CD8-positive, alpha-beta memory T cell (primary cell): Measurements from ENCODE around the gene PTGES2. TPM values are rescaled to one million over a fixed set of nuclear protein-coding genes. Genes with fewer than 3 reads are reported as not detected.

Experiments used
- CTCF ChIA-PET: fragments of 350-600 bp; sonication (Branson Sonifier 250); formaldehyde crosslinking; loops from one replicate; lab custom pipeline; 2021; ENCODE audit warnings: antibody characterized with exemption; lab: Charles Lee
- POLR2A ChIA-PET: fragments of 350-600 bp; sonication (Branson Sonifier 250); formaldehyde crosslinking; loops from one replicate; lab custom pipeline; 2021; ENCODE audit warnings: antibody characterized with exemption; lab: Charles Lee
- DNase-seq, 5 donors: peaks; one replicate each; pipeline versions ENCODE4 v3.0.0 to v3.0.0-alpha.2; 2020 to 2022; ENCODE audit warnings: mixed read lengths in 1 of 5
- H3K27ac ChIP-seq: one replicate; pipeline ENCODE4 v1.7.0; 2013; ENCODE audit warnings: low read depth, mild to moderate bottlenecking, low read length, moderate library complexity
- H3K27me3 ChIP-seq: 2 replicates; pipeline ENCODE4 v1.7.0; 2013; ENCODE audit warnings: low read length, mild to moderate bottlenecking; ENCODE audit not compliant: insufficient read depth, poor library complexity, severe bottlenecking
- H3K36me3 ChIP-seq: 2 replicates; pipeline ENCODE4 v1.7.0; 2013; ENCODE audit warnings: mild to moderate bottlenecking, low read length, moderate library complexity; ENCODE audit not compliant: insufficient read depth
- H3K4me1 ChIP-seq: 2 replicates; pipeline ENCODE4 v1.7.0; 2013; ENCODE audit warnings: mild to moderate bottlenecking, low read length, moderate library complexity; ENCODE audit not compliant: insufficient read depth
- H3K4me3 ChIP-seq: 2 replicates; pipeline ENCODE4 v1.7.0; 2013; ENCODE audit warnings: mild to moderate bottlenecking, low read length
- H3K9me3 ChIP-seq: 2 replicates; pipeline ENCODE4 v1.7.0; 2013; ENCODE audit warnings: mild to moderate bottlenecking, low read length
- H3K27ac Mint-ChIP-seq, 8 donors: one replicate each; pipeline ENCODE4 v1.8.0; 2020 to 2021; ENCODE audit warnings: mixed read lengths in 8 of 8, mild to moderate bottlenecking in 6 of 8, inconsistent platforms in 3 of 8, moderate library complexity in 3 of 8
- H3K27me3 Mint-ChIP-seq, 2 donors: one replicate each; pipeline ENCODE4 v1.8.0; 2020 to 2021; ENCODE audit warnings: mixed read lengths in 2 of 2, mild to moderate bottlenecking in 1 of 2, moderate library complexity in 1 of 2
- H3K36me3 Mint-ChIP-seq, 3 donors: one replicate each; pipeline ENCODE4 v1.8.0; 2020 to 2021; ENCODE audit warnings: mixed read lengths in 3 of 3, inconsistent platforms in 1 of 3, mild to moderate bottlenecking in 1 of 3
- H3K4me1 Mint-ChIP-seq, 3 donors: one replicate each; pipeline ENCODE4 v1.8.0; 2020 to 2021; ENCODE audit warnings: mixed read lengths in 3 of 3, inconsistent platforms in 1 of 3, mild to moderate bottlenecking in 1 of 3
- H3K4me3 Mint-ChIP-seq, 7 donors: one replicate each; pipeline ENCODE4 v1.8.0; 2020 to 2021; ENCODE audit warnings: mixed read lengths in 7 of 7, mild to moderate bottlenecking in 6 of 7, moderate library complexity in 4 of 7, inconsistent platforms in 2 of 7
- H3K9me3 Mint-ChIP-seq, 5 donors: one replicate each; pipeline ENCODE4 v1.8.0; 2020 to 2022; ENCODE audit warnings: mixed read lengths in 5 of 5, mild to moderate bottlenecking in 3 of 5, moderate library complexity in 2 of 5, inconsistent platforms in 1 of 5
- polyA plus RNA-seq: library from polyadenylated mRNA; unstranded; fragments of 300-500 nt; fragmentation: Illumina TruSeq; gene quantifications from one replicate; pipeline ENCODE4 v1.2.3, GENCODE V29; 2021
- total RNA-seq, 2 experiments: library from RNA; stranded (reverse); gene quantifications; one replicate each; pipeline ENCODE4 v1.2.3, GENCODE V29; 2021

Gene PTGES2
- total and polyA plus RNA-seq, 3 experiments from 2014 or later: 51.7 to 68.3 (median 67.0) TPM

DNA sequence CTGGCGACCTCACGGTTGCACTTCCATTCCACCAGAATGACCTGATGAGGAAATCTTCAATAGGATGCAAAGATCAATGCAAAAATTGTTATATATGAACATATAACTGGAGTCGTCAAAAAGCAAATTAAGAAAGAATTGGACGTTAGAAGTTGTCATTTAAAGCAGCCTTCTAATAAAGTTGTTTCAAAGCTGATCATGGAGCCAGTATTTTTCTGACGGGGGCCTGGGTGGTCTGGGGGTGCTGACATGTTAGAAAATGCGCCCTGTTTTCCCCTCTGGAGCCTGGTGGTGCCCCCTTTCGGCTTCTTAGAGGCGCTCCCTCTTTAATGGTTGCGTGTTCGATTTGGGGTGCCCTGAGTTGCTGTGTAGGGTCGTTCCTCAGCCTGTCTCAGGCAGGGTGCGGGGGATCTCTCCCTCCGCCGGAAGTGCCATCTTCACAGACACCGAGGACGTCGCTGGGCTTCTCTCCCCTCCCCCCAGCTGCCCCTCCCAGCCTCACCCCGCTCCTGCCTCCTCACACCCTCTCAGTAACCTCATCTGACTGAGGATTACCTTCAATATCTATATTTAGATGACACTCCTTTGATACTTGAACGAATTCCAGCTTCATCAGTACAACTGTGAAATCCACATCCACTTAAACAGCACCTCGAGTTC lies 18.3 kb downstream of the PTGES2 start:
- Histone ChIP-seq H3K4me1 (peaks cover 14% of the 10 kb centered on the region), H3K27me3 (no peaks in the 10 kb centered on the region), H3K4me3 (no peak overlapping the region), H3K9me3 (no peaks in the 10 kb centered on the region), H3K27ac (no peak overlapping the region), H3K36me3 (peaks cover 29% of the 10 kb centered on the region)
- H3K4me1 Mint-ChIP-seq: peaks cover 0 to 6% (median 2%) of the 10 kb centered on the region in 3 donors
- no peaks in the 10 kb centered on the region for H3K9me3 Mint-ChIP-seq
- ChIA-PET CTCF (interaction anchor here (1.6 to 3.8 kb wide), 2 partner anchors 9 to 18 kb away, joined by 4 to 13 read pairs; no protein-coding TSS in a partner anchor), POLR2A (no interaction called here)
- peak overlapping the region in 4 of 8 donors; percentile 11 to 48 (median 28) for H3K27ac Mint-ChIP-seq
- no peak for DNase-seq
- H3K4me3 Mint-ChIP-seq: no peak overlapping the region
- peaks cover 0 to 61% (median 6%) of the 10 kb centered on the region in 3 donors for H3K36me3 Mint-ChIP-seq
- no peaks in the 10 kb centered on the region for H3K27me3 Mint-ChIP-seq

DNA sequence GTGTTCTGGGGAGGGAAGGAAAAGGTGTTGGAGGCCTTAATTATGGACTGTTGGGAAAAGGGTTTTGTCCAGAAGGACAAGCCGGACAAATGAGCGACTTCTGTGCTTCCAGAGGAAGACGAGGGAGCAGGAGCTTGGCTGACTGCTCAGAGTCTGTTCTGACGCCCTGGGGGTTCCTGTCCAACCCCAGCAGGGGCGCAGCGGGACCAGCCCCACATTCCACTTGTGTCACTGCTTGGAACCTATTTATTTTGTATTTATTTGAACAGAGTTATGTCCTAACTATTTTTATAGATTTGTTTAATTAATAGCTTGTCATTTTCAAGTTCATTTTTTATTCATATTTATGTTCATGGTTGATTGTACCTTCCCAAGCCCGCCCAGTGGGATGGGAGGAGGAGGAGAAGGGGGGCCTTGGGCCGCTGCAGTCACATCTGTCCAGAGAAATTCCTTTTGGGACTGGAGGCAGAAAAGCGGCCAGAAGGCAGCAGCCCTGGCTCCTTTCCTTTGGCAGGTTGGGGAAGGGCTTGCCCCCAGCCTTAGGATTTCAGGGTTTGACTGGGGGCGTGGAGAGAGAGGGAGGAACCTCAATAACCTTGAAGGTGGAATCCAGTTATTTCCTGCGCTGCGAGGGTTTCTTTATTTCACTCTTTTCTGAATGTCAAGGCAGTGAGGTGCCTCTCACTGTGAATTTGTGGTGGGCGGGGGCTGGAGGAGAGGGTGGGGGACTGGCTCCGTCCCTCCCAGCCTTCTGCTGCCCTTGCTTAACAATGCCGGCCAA lies 19.1 kb downstream of the PTGES2 start:
- peaks cover 0 to 65% (median 5%) of the 10 kb centered on the region in 3 donors for H3K36me3 Mint-ChIP-seq
- Histone ChIP-seq H3K27ac (no peak overlapping the region), H3K4me3 (no peak overlapping the region), H3K9me3 (no peaks in the 10 kb centered on the region), H3K27me3 (no peaks in the 10 kb centered on the region), H3K36me3 (peaks cover 34% of the 10 kb centered on the region), H3K4me1 (peaks cover 18% of the 10 kb centered on the region)
- DNase-seq: no peak
- no peaks in the 10 kb centered on the region for H3K9me3 Mint-ChIP-seq
- no peak overlapping the region for H3K4me3 Mint-ChIP-seq
- ChIA-PET CTCF (interaction anchor here (1.6 to 3.8 kb wide), 2 partner anchors 9 to 17 kb away, joined by 4 to 13 read pairs; no protein-coding TSS in a partner anchor), POLR2A (no interaction called here)
- H3K27ac Mint-ChIP-seq: peak overlapping the region in 3 of 8 donors; percentile 8 to 50 (median 10)
- peaks cover 3 to 7% (median 7%) of the 10 kb centered on the region in 3 donors for H3K4me1 Mint-ChIP-seq
- H3K27me3 Mint-ChIP-seq: no peaks in the 10 kb centered on the region

DNA sequence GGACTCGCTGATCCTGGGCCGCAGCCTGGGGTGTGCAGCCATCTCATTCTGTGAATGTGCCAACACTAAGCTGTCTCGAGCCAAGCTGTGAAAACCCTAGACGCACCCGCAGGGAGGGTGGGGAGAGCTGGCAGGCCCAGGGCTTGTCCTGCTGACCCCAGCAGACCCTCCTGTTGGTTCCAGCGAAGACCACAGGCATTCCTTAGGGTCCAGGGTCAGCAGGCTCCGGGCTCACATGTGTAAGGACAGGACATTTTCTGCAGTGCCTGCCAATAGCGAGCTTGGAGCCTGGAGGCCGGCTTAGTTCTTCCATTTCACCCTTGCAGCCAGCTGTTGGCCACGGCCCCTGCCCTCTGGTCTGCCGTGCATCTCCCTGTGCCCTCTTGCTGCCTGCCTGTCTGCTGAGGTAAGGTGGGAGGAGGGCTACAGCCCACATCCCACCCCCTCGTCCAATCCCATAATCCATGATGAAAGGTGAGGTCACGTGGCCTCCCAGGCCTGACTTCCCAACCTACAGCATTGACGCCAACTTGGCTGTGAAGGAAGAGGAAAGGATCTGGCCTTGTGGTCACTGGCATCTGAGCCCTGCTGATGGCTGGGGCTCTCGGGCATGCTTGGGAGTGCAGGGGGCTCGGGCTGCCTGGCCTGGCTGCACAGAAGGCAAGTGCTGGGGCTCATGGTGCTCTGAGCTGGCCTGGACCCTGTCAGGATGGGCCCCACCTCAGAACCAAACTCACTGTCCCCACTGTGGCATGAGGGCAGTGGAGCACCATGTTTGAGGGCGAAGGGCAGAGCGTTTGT lies 19.9 kb downstream of the PTGES2 start:
- Mint-ChIP-seq H3K4me3 (no peak overlapping the region), H3K36me3 (peaks cover 0 to 69% (median 4%) of the 10 kb centered on the region in 3 donors), H3K27me3 (no peaks in the 10 kb centered on the region), H3K9me3 (no peaks in the 10 kb centered on the region), H3K4me1 (peaks cover 11 to 15% (median 14%) of the 10 kb centered on the region in 3 donors), H3K27ac (peak overlapping the region in 3 of 8 donors; percentile 8 to 58 (median 36))
- Histone ChIP-seq H3K27ac (no peak overlapping the region), H3K9me3 (no peaks in the 10 kb centered on the region), H3K4me3 (no peak overlapping the region), H3K27me3 (no peaks in the 10 kb centered on the region), H3K36me3 (peaks cover 42% of the 10 kb centered on the region), H3K4me1 (peaks cover 26% of the 10 kb centered on the region)
- ChIA-PET CTCF (interaction anchor here (0.6 to 3.8 kb wide), 4 partner anchors 10 to 186 kb away, joined by 3 to 13 read pairs (median 4); no protein-coding TSS in a partner anchor), POLR2A (interaction anchor here (0.7 kb wide), 1 partner anchor 46 kb away, joined by 5 read pairs; no protein-coding TSS in a partner anchor)
- no peak for DNase-seq

DNA sequence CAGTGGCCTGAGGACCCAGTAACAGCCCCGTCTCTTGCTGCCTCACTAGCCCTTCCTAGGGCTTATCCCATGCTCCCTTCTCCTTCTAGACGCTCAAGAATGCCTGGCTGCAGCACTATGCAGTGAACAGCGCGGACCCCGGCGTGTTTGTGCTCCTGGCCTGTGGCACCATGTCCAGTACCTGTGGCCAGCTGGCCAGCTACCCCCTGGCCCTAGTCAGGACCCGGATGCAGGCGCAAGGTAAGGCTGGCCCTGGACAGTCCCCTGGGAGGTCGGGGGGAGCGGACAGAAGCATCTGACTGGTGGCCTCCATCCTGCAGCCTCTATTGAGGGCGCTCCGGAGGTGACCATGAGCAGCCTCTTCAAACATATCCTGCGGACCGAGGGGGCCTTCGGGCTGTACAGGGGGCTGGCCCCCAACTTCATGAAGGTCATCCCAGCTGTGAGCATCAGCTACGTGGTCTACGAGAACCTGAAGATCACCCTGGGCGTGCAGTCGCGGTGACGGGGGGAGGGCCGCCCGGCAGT lies 20.5 kb downstream of the PTGES2 start:
- Histone ChIP-seq H3K27ac (no peak overlapping the region), H3K4me1 (peaks cover 27% of the 10 kb centered on the region), H3K4me3 (no peak overlapping the region), H3K27me3 (no peaks in the 10 kb centered on the region), H3K36me3 (peaks cover 49% of the 10 kb centered on the region), H3K9me3 (no peaks in the 10 kb centered on the region)
- Mint-ChIP-seq H3K36me3 (peaks cover 0 to 76% (median 7%) of the 10 kb centered on the region in 3 donors), H3K4me3 (no peak overlapping the region), H3K27me3 (no peaks in the 10 kb centered on the region), H3K27ac (peak overlapping the region in 1 of 8 donors; percentile 61), H3K9me3 (no peaks in the 10 kb centered on the region), H3K4me1 (peaks cover 15 to 22% (median 17%) of the 10 kb centered on the region in 3 donors)
- CTCF ChIA-PET: interaction anchor here (0.6 to 3.8 kb wide), 3 partner anchors 11 to 186 kb away, joined by 3 to 13 read pairs (median 3); no protein-coding TSS in a partner anchor
- no peak for DNase-seq
- POLR2A ChIA-PET: no interaction called here

DNA sequence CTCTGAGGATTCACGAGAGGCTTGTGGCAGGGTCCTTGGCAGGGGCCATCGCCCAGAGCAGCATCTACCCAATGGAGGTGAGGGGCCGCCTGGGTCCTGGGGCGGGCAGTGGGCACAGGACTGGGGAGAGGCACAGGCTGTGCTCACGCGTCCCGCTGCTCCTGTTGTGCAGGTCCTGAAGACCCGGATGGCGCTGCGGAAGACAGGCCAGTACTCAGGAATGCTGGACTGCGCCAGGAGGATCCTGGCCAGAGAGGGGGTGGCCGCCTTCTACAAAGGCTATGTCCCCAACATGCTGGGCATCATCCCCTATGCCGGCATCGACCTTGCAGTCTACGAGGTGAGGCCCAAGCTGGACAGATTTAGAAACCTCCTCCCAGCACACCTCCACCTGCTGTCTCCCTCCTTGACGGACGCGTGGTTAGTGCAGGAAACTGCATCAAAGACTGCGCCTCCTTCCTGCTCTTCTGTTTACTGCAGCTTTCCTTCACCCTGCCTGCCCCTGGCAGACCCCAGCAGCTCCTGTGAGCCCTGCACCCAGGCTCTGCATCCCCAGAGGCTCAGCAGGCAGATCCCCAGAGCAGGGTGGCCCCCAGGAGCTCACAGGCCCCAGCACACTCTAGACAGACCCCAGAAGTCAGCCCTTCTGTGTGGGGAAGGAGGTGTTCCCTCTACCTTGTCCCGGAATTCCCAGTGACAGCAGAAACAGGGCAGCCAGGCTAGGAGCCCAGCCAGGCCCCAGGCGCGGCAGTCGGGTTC lies 21.2 kb downstream of the PTGES2 start:
- peaks cover 52% of the 10 kb centered on the region for H3K36me3 ChIP-seq
- H3K4me3 ChIP-seq: no peak overlapping the region
- H3K27ac ChIP-seq: no peak overlapping the region
- peak in 1 of 5 donors; percentile 37 for DNase-seq
- H3K4me1 ChIP-seq: peaks cover 27% of the 10 kb centered on the region
- peak overlapping the region in 3 of 8 donors; percentile 8 to 70 (median 61) for H3K27ac Mint-ChIP-seq
- ChIA-PET POLR2A (no interaction called here), CTCF (interaction anchor here (3.8 kb wide), 1 partner anchor 11 kb away, joined by 13 read pairs; no protein-coding TSS in a partner anchor)
- H3K27me3 Mint-ChIP-seq: no peaks in the 10 kb centered on the region
- no peaks in the 10 kb centered on the region for H3K9me3 ChIP-seq
- no peaks in the 10 kb centered on the region for H3K27me3 ChIP-seq
- H3K36me3 Mint-ChIP-seq: peaks cover 0 to 80% (median 9%) of the 10 kb centered on the region in 3 donors
- peaks cover 15 to 25% (median 17%) of the 10 kb centered on the region in 3 donors for H3K4me1 Mint-ChIP-seq
- no peaks in the 10 kb centered on the region for H3K9me3 Mint-ChIP-seq
- H3K4me3 Mint-ChIP-seq: no peak overlapping the region

DNA sequence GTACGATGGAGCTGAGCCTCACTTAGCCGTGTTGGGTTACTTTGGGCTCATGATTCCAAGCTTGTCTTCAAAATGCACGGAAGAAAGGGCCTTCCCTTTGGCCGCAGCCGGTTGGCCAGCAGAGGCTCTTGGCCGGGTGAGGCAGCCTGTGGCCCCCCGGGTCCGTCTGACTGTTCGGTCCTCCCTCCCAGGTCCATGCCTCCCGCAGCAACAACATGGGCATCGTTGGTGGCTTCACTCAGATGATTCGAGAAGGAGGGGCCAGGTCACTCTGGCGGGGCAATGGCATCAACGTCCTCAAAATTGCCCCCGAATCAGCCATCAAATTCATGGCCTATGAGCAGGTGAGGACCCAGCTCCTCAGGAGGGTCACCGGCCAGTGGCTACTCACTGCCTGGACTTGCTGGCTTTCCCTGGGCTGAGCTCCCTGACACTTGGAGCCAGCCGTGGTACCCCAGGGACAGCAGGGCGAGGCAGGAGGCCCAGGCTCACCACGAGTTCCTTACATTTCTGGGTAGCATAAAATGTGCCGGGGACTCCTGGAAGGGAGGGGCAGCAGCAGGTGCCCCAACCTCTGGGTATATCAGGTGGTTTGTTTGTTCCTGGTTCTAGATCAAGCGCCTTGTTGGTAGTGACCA lies 21.9 kb downstream of the PTGES2 start:
- Mint-ChIP-seq H3K9me3 (no peaks in the 10 kb centered on the region), H3K4me3 (no peak overlapping the region), H3K27ac (no peak overlapping the region), H3K36me3 (peaks cover 3 to 84% (median 11%) of the 10 kb centered on the region in 3 donors), H3K27me3 (no peaks in the 10 kb centered on the region), H3K4me1 (peaks cover 15 to 32% (median 18%) of the 10 kb centered on the region in 3 donors)
- peaks cover 58% of the 10 kb centered on the region for H3K36me3 ChIP-seq
- no peak for DNase-seq
- CTCF ChIA-PET: interaction anchor here (1.4 to 2.2 kb wide), 2 partner anchors 11 to 25 kb away, joined by 4 to 14 read pairs; no protein-coding TSS in a partner anchor
- H3K9me3 ChIP-seq: no peaks in the 10 kb centered on the region
- POLR2A ChIA-PET: interaction anchor here (0.7 kb wide), 1 partner anchor 317 kb away, joined by 3 read pairs; no protein-coding TSS in a partner anchor
- H3K27me3 ChIP-seq: no peaks in the 10 kb centered on the region
- H3K4me1 ChIP-seq: peaks cover 27% of the 10 kb centered on the region
- no peak overlapping the region for H3K4me3 ChIP-seq
- no peak overlapping the region for H3K27ac ChIP-seq
